HG03354 (cell line): ENCODE data around the gene CADM1.
"Not testable (repeated sequence)": the region's sequence is repeated elsewhere in the genome, so short reads cannot be mapped to it uniquely, and the experiment has no call there.

Experiments used
- ATAC-seq: cut with Tn5 transposase; IDR thresholded peaks from one replicate; pipeline ENCODE4 v1.9.1; 2021; ENCODE audit warnings: mild to moderate bottlenecking; ENCODE audit not compliant: unreplicated experiment, poor library complexity, severe bottlenecking

CADM1 gene

GRCh38 chr11:115488945-115489344 lies 15.3 kb downstream of the CADM1 start:
- no peak for ATAC-seq

- ATAC-seq, result no peak
Measured at GRCh38 chr11:115481528-115481927, 22.7 kb downstream of the CADM1 start.

GRCh38 chr11:115480611-115481010 lies 23.6 kb downstream of the CADM1 start:
- ATAC-seq, result no peak

- no peak for ATAC-seq
Measured at GRCh38 chr11:115477410-115477809, 26.8 kb downstream of the CADM1 start.

GRCh38 chr11:115476463-115477286 lies 27.5 kb downstream of the CADM1 start:
- no peak for ATAC-seq

- no peak for ATAC-seq
Measured at GRCh38 chr11:115475564-115475963, 28.7 kb downstream of the CADM1 start.

- ATAC-seq, result not testable (repeated sequence)
Measured at GRCh38 chr11:115474306-115474705, 29.9 kb downstream of the CADM1 start.

GRCh38 chr11:115473167-115473566 lies 31.0 kb downstream of the CADM1 start:
- ATAC-seq, result no peak

- ATAC-seq, result peak; percentile 42
Measured at GRCh38 chr11:115471367-115471766, 32.8 kb downstream of the CADM1 start.

GRCh38 chr11:115470928-115471327 lies 33.3 kb downstream of the CADM1 start:
- ATAC-seq, result no peak

GRCh38 chr11:115469361-115469760 lies 34.9 kb downstream of the CADM1 start:
- ATAC-seq, result no peak

GRCh38 chr11:115466122-115466521 lies 38.1 kb downstream of the CADM1 start:
- ATAC-seq, result no peak

GRCh38 chr11:115464269-115464668 lies 39.9 kb downstream of the CADM1 start:
- no peak for ATAC-seq

GRCh38 chr11:115463606-115464005 lies 40.6 kb downstream of the CADM1 start:
- ATAC-seq, result no peak

- ATAC-seq, result no peak
Measured at GRCh38 chr11:115462757-115463156, 41.5 kb downstream of the CADM1 start.

- no peak for ATAC-seq
Measured at GRCh38 chr11:115462004-115462541, 42.1 kb downstream of the CADM1 start.

GRCh38 chr11:115460512-115460911 lies 43.7 kb downstream of the CADM1 start:
- no peak for ATAC-seq

- no peak for ATAC-seq
Measured at GRCh38 chr11:115459563-115459962, 44.7 kb downstream of the CADM1 start.

- ATAC-seq, result no peak
Measured at GRCh38 chr11:115458877-115459276, 45.3 kb downstream of the CADM1 start.

GRCh38 chr11:115456019-115456418 lies 48.2 kb downstream of the CADM1 start:
- no peak for ATAC-seq

- ATAC-seq, result no peak
Measured at GRCh38 chr11:115455613-115456012, 48.6 kb downstream of the CADM1 start.
